IMR-90 (cell line): ENCODE measurements around the gene GAREM2. TPM values are rescaled to one million over a fixed set of nuclear protein-coding genes. Genes with fewer than 3 reads are reported as not detected.

ENCODE experiments used
- ATAC-seq: fragments of 200-7000 bp; cut with Tn5 transposase; 2 replicates; pipeline ENCODE4 v1.9.1; 2020; ENCODE audit warnings: low read depth, mild to moderate bottlenecking, moderate library complexity
- BruUV-seq: library from RNA; stranded (reverse); fragments of 400-500 nt; replicated peaks from 2 replicates; lab custom pipeline; 2021; lab: Mats Ljungman, UMichigan
- CTCF ChIA-PET: fragments of 300-600 bp; formaldehyde crosslinking; extraction: SDS; loops from one replicate; lab custom pipeline; 2021; ENCODE audit warnings: antibody characterized with exemption; lab: Yijun Ruan, JAX
- POLR2A ChIA-PET: fragments of 300-600 bp; sonication (Branson Sonifier 250); formaldehyde crosslinking; loops from one replicate; lab custom pipeline; 2022; ENCODE audit warnings: antibody characterized with exemption; ENCODE audit not compliant: unreplicated experiment; lab: Charles Lee
- DNase-seq: peaks from one replicate; pipeline ENCODE4 v3.0.0; 2013
- H2AFZ ChIP-seq: replicated peaks from 2 replicates; pipeline ENCODE3; 2013; ENCODE audit warnings: low read length, mild to moderate bottlenecking; ENCODE audit not compliant: poor library complexity
- H2AK5ac ChIP-seq: 2 replicates; pipeline ENCODE4 v1.6.1; 2013; ENCODE audit warnings: low read depth, low read length, inconsistent platforms
- H2AK9ac ChIP-seq: replicated peaks from 2 replicates; pipeline ENCODE3; 2013; ENCODE audit warnings: mild to moderate bottlenecking, low read depth, low read length, moderate library complexity; ENCODE audit not compliant: poor library complexity
- H2BK120ac ChIP-seq: 2 replicates; pipeline ENCODE4 v1.6.1; 2013; ENCODE audit warnings: low read depth, low read length, inconsistent platforms
- H2BK15ac ChIP-seq: 3 replicates; pipeline ENCODE4 v1.6.1; 2013; ENCODE audit warnings: low read depth, low read length, inconsistent platforms
- H2BK20ac ChIP-seq: 2 replicates; pipeline ENCODE4 v1.6.1; 2013; ENCODE audit warnings: low read depth, mild to moderate bottlenecking, inconsistent platforms, low read length, moderate library complexity
- H2BK5ac ChIP-seq: 2 replicates; pipeline ENCODE4 v1.6.1; 2013; ENCODE audit warnings: mild to moderate bottlenecking, low read depth, low read length, inconsistent platforms; ENCODE audit not compliant: poor library complexity, severe bottlenecking
- H3K14ac ChIP-seq: replicated peaks from 2 replicates; pipeline ENCODE4 v1.6.1; 2013; ENCODE audit warnings: low read depth, low read length, inconsistent platforms
- H3K18ac ChIP-seq: 2 replicates; pipeline ENCODE4 v1.6.1; 2013; ENCODE audit warnings: low read depth, low read length, control low read depth
- H3K23ac ChIP-seq: 2 replicates; pipeline ENCODE4 v1.6.1; 2013; ENCODE audit warnings: low read depth, low read length, inconsistent platforms
- H3K27ac ChIP-seq: 2 replicates; pipeline ENCODE4 v1.5.1; 2013; ENCODE audit warnings: mild to moderate bottlenecking, control low read depth, low read length; ENCODE audit not compliant: insufficient read depth
- H3K27me3 ChIP-seq: 2 replicates; pipeline ENCODE4 v1.6.1; 2013; ENCODE audit warnings: low read length; ENCODE audit not compliant: control insufficient read depth, insufficient read depth
- H3K36me3 ChIP-seq: 2 replicates; pipeline ENCODE4 v1.6.1; 2013; ENCODE audit warnings: low read length, mixed read lengths; ENCODE audit not compliant: control insufficient read depth, insufficient read depth
- H3K4ac ChIP-seq: 2 replicates; pipeline ENCODE4 v1.6.1; 2013; ENCODE audit warnings: low read depth, low read length, inconsistent platforms
- H3K4me1 ChIP-seq: 2 replicates; pipeline ENCODE4 v1.6.1; 2013; ENCODE audit warnings: low read length, mixed read lengths; ENCODE audit not compliant: control insufficient read depth, insufficient read depth
- H3K4me2 ChIP-seq: 2 replicates; pipeline ENCODE4 v1.6.1; 2013; ENCODE audit warnings: low read depth, mild to moderate bottlenecking, control low read depth, low read length, moderate library complexity
- H3K4me3 ChIP-seq: 2 replicates; pipeline ENCODE4 v1.5.1; 2013; ENCODE audit warnings: low read depth, mild to moderate bottlenecking, control low read depth, low read length, moderate library complexity; ENCODE audit not compliant: insufficient read depth
- H3K56ac ChIP-seq: 2 replicates; pipeline ENCODE4 v1.6.1; 2013; ENCODE audit warnings: low read length, inconsistent platforms; ENCODE audit not compliant: insufficient read depth; ENCODE audit errors: extremely low read depth
- H3K79me1 ChIP-seq, 2 experiments: 2 replicates each; pipeline ENCODE4 v1.6.1; 2013; ENCODE audit warnings: low read length in 2 of 2, inconsistent platforms in 1 of 2, low read depth in 1 of 2
- H3K9ac ChIP-seq: 2 replicates; pipeline ENCODE4 v1.6.1; 2013; ENCODE audit warnings: low read depth, low read length, control low read depth
- H3K9me1 ChIP-seq: 2 replicates; pipeline ENCODE4 v1.6.1; 2013; ENCODE audit warnings: low read length, inconsistent platforms; ENCODE audit not compliant: insufficient read depth
- H3K9me3 ChIP-seq: 2 replicates; pipeline ENCODE4 v1.6.1; 2013; ENCODE audit warnings: low read length; ENCODE audit not compliant: control insufficient read depth, insufficient read depth
- H4K20me1 ChIP-seq: 2 replicates; pipeline ENCODE4 v1.6.1; 2013; ENCODE audit warnings: low read length, inconsistent platforms; ENCODE audit not compliant: insufficient read depth
- H4K5ac ChIP-seq: 2 replicates; pipeline ENCODE4 v1.6.1; 2013; ENCODE audit warnings: mild to moderate bottlenecking, low read depth, low read length, control low read depth
- H4K8ac ChIP-seq, 2 experiments: 2 replicates each; pipeline ENCODE4 v1.6.1; 2013; ENCODE audit warnings: low read depth in 2 of 2, low read length in 2 of 2, control low read depth in 1 of 2, inconsistent platforms in 1 of 2
- H4K91ac ChIP-seq: 2 replicates; pipeline ENCODE4 v1.6.1; 2013; ENCODE audit warnings: low read depth, low read length, inconsistent platforms; ENCODE audit not compliant: insufficient read depth
- MAFK ChIP-seq: IDR thresholded peaks from 2 replicates; pipeline ENCODE4 v1.6.1; 2012; ENCODE audit warnings: low read depth, low read length, improper control_type of control experiment
- MAZ ChIP-seq: IDR thresholded peaks from 2 replicates; pipeline ENCODE4 v1.6.1; 2012; ENCODE audit warnings: low read depth, mild to moderate bottlenecking, low read length, improper control_type of control experiment, moderate library complexity, borderline replicate concordance
- MXI1 ChIP-seq: IDR thresholded peaks from 2 replicates; pipeline ENCODE4 v1.6.1; 2012; ENCODE audit warnings: low read depth, mild to moderate bottlenecking, low read length, moderate library complexity, borderline replicate concordance
- NFE2L2 ChIP-seq: fragments of 150-350 bp; IDR thresholded peaks from 2 replicates; pipeline ENCODE4 v1.6.1; 2016; ENCODE audit warnings: low read depth, mild to moderate bottlenecking, low read length
- POLR2A ChIP-seq: IDR thresholded peaks from 2 replicates; pipeline ENCODE4 v1.6.1; 2012; ENCODE audit warnings: mild to moderate bottlenecking, low read depth, low read length
- RCOR1 ChIP-seq: IDR thresholded peaks from 2 replicates; pipeline ENCODE4 v1.6.1; 2012; ENCODE audit warnings: mild to moderate bottlenecking, low read length, improper control_type of control experiment; ENCODE audit not compliant: insufficient replicate concordance
- RFX5 ChIP-seq: IDR thresholded peaks from 2 replicates; pipeline ENCODE4 v1.8.0; 2012; ENCODE audit warnings: low read depth, mild to moderate bottlenecking, low read length, moderate library complexity
- SMC3 ChIP-seq: fragments of 150-350 bp; IDR thresholded peaks from 2 replicates; pipeline ENCODE4 v1.6.1; 2016; ENCODE audit warnings: low read depth, mild to moderate bottlenecking, antibody characterized with exemption, low read length, moderate library complexity
- WGBS, 2 experiments: methylation state at CpG; one replicate each; pipeline versions ENCODE4 v1.1.5 to v1.1.7; 2013; ENCODE audit warnings: missing lambda C conversion rate in 2 of 2; ENCODE audit not compliant: insufficient read length in 1 of 2; ENCODE audit errors: extremely low coverage in 2 of 2; 5-methylcytosine and 5-hydroxymethylcytosine counted together
- dilution Hi-C: fragments of 300-500 bp; cut with HindIII; formaldehyde crosslinking; loops from one replicate; pipeline ENCODE4 v1.14.3; 2018; ENCODE audit warnings: low sequenced_read_pairs; ENCODE audit not compliant: unreplicated experiment
- in situ Hi-C: fragments of 300-500 bp; cut with MboI; formaldehyde crosslinking; loops from 3 replicates; pipeline ENCODE4 v1.14.3; 2019; ENCODE audit warnings: low sequenced_read_pairs, inconsistent platforms, mixed read lengths
- intact Hi-C: fragments of 100-400 bp; cut with micrococcal nuclease; formaldehyde crosslinking; loops from 2 replicates; pipeline ENCODE4 v1.10.0; 2022
- polyA plus RNA-seq, 3 experiments: library from polyadenylated mRNA; depleted of rRNA; stranded (reverse); fragments of >200 nt; gene quantifications; 2 replicates each; pipeline ENCODE4 v1.2.3, GENCODE V29; 2012; ENCODE audit warnings: low replicate concordance in 1 of 3
- total RNA-seq: library from RNA; depleted of rRNA; stranded (reverse); fragments of >200 nt; gene quantifications from 2 replicates; pipeline ENCODE4 v1.2.3, GENCODE V29; 2012

The GAREM2 gene
- total and polyA plus RNA-seq, 2 of the 4 experiments (the other 2 are of a cell fraction): 0.36 to 1.8 TPM

DNA sequence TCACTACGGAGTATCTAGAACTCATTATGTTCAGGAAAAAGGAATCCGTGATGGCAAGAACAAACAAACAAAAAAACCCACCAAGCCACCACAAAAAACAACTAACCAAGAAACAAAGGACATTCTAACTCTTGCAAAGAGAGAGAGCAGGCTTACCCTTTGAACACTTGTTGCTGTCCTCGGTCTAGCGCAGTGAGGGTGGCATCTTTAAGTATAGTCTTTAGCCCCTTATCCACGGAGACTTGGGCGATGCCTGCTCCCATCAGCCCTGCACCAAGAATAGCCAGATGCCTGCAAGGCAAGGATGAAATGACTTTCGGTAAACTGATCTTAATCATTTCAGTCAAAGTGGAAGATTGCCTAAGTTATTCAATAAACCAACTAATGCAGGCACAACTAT lies 31.0 kb downstream of the GAREM2 start:
- Histone ChIP-seq H4K20me1 (no peaks in the 10 kb centered on the region), H2BK20ac (no peak overlapping the region), H3K4ac (no peak overlapping the region), H3K27ac (no peak overlapping the region), H4K91ac (no peak overlapping the region), H3K27me3 (no peaks in the 10 kb centered on the region), H4K5ac (no peak overlapping the region), H3K4me1 (no peaks in the 10 kb centered on the region), H2AFZ (no peak overlapping the region), H4K8ac (no peak overlapping the region), H3K36me3 (peaks cover 33% of the 10 kb centered on the region), H3K79me1 (peaks cover 0 to 2% of the 10 kb centered on the region in 2 experiments; a peak in 1 of 4 replicates), H2AK9ac (no peak overlapping the region), H3K4me3 (no peak overlapping the region), H2BK15ac (no peak overlapping the region), H2BK120ac (no peak overlapping the region), H3K9me1 (no peaks in the 10 kb centered on the region), H3K56ac (no peak overlapping the region), H3K4me2 (no peak overlapping the region), H2BK5ac (no peak overlapping the region), H3K23ac (no peak overlapping the region), H3K18ac (no peak overlapping the region), H3K14ac (no peak overlapping the region), H3K9me3 (no peaks in the 10 kb centered on the region), H2AK5ac (no peak overlapping the region), H3K9ac (no peak overlapping the region)
- intact Hi-C loops (loop anchor here (5.0 kb wide), 1 partner anchor 33 kb away; no protein-coding TSS in a partner anchor), in situ Hi-C loops (no loop called here), dilution Hi-C loops (no loop called here)
- BruUV-seq: no TSS peak
- no peak for DNase-seq
- POLR2A ChIA-PET: no interaction called here
- TF ChIP-seq RFX5 (no peak), RCOR1 (no peak), MAZ (no peak), SMC3 (no peak), MAFK (no peak), POLR2A (no peak), MXI1 (no peak), NFE2L2 (no peak)
- no CpG with 5 or more reads among the region's 7 CpGs for WGBS, 2 experiments
- CTCF ChIA-PET: no interaction called here
- ATAC-seq: no peak
